ENCODE results near the gene ODAD3. TPM values are rescaled to one million over a fixed set of nuclear protein-coding genes. Genes with fewer than 3 reads are reported as not detected.
"Not testable (repeated sequence)": the region's sequence is repeated elsewhere in the genome, so short reads cannot be mapped to it uniquely, and the experiment has no call there.

ODAD3 gene
- total RNA-seq, 6 experiments from 2014 or later = 0.21 to 0.73 (median 0.54) TPM

DNA sequence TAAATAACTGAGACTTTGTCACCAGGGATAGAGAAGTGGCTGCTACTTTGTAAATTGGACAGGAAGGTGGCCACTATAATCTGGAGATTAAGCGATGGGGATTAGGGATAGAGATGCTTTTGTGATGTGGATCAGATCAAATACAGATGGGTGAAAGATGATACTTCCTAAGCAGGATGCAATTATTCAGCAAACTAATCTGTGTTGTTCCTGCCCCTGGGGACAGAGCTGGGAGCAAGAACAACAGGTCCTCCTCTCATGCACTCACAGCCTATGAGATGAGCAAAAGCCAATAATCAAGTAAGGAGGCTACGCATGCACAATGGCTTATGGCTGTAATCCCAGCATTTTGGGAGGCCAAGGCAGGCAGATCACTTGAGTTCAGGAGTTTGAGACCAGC is 20.4 kb downstream of the ODAD3 start:
- 87% methylated on average over 1 of the region's 2 CpGs for WGBS (ENCODE audit: insufficient coverage, low coverage, low lambda C conversion rate, missing lambda C conversion rate)
- no peak for DNase-seq
- no peak for ATAC-seq
- H3K4me1 ChIP-seq = peaks cover 0 to 3% (median 0%) of the 10 kb centered on the region in 4 donors
- H3K4me3 ChIP-seq = no peak overlapping the region
- H3K9me3 ChIP-seq = no peaks in the 10 kb centered on the region
- no peak for TF ChIP-seq POLR2A (IDR thresholded peaks at IDR 0.05)
- TF ChIP-seq, protein P1, sequence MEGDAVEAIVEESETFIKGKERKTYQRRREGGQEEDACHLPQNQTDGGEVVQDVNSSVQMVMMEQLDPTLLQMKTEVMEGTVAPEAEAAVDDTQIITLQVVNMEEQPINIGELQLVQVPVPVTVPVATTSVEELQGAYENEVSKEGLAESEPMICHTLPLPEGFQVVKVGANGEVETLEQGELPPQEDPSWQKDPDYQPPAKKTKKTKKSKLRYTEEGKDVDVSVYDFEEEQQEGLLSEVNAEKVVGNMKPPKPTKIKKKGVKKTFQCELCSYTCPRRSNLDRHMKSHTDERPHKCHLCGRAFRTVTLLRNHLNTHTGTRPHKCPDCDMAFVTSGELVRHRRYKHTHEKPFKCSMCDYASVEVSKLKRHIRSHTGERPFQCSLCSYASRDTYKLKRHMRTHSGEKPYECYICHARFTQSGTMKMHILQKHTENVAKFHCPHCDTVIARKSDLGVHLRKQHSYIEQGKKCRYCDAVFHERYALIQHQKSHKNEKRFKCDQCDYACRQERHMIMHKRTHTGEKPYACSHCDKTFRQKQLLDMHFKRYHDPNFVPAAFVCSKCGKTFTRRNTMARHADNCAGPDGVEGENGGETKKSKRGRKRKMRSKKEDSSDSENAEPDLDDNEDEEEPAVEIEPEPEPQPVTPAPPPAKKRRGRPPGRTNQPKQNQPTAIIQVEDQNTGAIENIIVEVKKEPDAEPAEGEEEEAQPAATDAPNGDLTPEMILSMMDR (IDR thresholded peaks at IDR 0.05) = no peak
- H3K27me3 ChIP-seq = no peaks in the 10 kb centered on the region
- no peak overlapping the region for H3K27ac ChIP-seq
- intact Hi-C loops (cut with DNase I) = no loop called here
- H3K36me3 ChIP-seq = peaks cover 0 to under 1% (median 0%) of the 10 kb centered on the region in 4 donors

DNA sequence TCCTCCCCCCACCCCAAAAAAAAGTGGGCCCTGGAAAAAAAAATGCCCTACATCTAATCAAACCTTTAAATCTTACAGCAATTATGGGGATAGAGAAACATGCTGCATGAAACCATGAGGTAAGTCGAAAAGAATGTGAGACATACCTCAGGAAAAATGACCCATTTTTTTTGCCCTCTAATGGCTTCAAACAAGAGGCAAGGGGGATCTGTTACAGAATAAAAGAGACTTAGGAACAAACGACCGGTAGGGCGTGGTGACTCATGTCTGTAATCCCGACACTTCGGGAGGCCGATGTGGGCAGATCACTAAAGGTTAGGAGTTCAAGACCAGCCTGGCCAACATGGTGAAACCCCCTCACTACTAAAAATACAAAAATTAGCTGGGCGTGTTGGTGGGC is 24.2 kb downstream of the ODAD3 start:
- DNase-seq (no peak), ATAC-seq (no peak)
- WGBS (ENCODE audit: insufficient coverage, low coverage, low lambda C conversion rate, missing lambda C conversion rate) = 71% methylated on average over 7 of the region's 8 CpGs
- no peak overlapping the region for H3K4me3 ChIP-seq
- H3K36me3 ChIP-seq = peaks cover 0 to 5% (median 0%) of the 10 kb centered on the region in 4 donors
- no peaks in the 10 kb centered on the region for H3K27me3 ChIP-seq
- intact Hi-C loops (cut with DNase I) = no loop called here
- H3K4me1 ChIP-seq = no peaks in the 10 kb centered on the region
- TF ChIP-seq, protein P1 (IDR thresholded peaks at IDR 0.05) = no peak
- no peak for TF ChIP-seq POLR2A (IDR thresholded peaks at IDR 0.05)
- no peak overlapping the region for H3K27ac ChIP-seq
- H3K9me3 ChIP-seq = no peaks in the 10 kb centered on the region

DNA sequence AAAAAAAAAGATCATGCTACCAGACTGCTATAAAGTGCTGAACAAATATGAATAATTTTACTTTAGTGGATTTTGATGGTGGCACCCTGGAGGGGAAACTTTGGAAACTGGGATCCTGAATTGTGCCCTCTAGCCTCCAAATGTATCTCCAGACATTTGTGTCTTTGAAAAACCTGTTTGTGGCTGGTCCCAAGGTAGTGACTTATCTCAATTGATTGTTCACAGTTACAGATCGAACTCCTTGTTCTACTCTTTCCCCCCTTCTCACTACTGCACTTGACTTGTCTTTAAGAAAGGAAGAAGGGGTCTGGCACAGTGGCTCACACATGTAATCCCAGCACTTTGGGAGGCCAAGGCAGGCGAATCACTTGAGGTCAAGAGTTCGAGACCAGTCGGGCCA is 26.3 kb downstream of the ODAD3 start:
- no peaks in the 10 kb centered on the region for H3K27me3 ChIP-seq
- DNase-seq (no peak), ATAC-seq (no peak)
- intact Hi-C loops (cut with DNase I) = no loop called here
- no peak overlapping the region for H3K4me3 ChIP-seq
- H3K4me1 ChIP-seq = no peaks in the 10 kb centered on the region
- peaks cover 0 to 5% (median 0%) of the 10 kb centered on the region in 4 donors for H3K36me3 ChIP-seq
- TF ChIP-seq, protein P1 (IDR thresholded peaks at IDR 0.05) = no peak
- no peak for TF ChIP-seq POLR2A (IDR thresholded peaks at IDR 0.05)
- no peak overlapping the region for H3K27ac ChIP-seq
- WGBS (ENCODE audit: insufficient coverage, low coverage, low lambda C conversion rate, missing lambda C conversion rate) = 86% methylated on average over 4 of the region's 4 CpGs
- H3K9me3 ChIP-seq = no peaks in the 10 kb centered on the region

DNA sequence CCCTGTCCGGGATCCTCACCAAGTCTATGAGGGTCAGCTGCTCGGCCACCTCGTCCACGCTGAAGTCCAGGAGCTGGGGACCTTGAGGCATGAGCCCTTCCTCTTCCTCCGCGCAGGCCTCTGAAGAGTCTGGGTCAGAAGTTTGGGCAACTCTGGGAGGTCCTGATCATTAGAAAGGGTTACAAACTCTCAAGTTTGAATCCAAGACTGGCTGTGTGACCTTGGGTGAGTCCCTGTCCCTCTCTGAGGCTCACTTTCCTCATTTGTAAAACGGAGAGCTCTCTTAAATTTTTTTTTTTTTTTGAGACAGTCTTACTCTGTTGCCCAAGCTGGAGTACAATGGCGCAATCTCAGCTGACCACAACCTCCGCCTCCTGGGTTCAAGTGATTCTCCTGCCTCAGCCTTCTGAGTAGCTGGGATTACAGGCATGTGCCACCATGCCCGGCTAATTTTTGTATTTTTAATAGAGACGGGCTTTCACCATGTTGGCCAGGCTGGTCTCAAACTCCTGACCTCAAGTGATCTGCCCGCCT is 28.2 kb downstream of the ODAD3 start:
- H3K27me3 ChIP-seq; DNase-seq; H3K9me3 ChIP-seq; H3K27ac ChIP-seq; intact Hi-C loops (cut with DNase I); ATAC-seq; H3K36me3 ChIP-seq; H3K4me3 ChIP-seq; H3K4me1 ChIP-seq: not testable (repeated sequence)
- 72% methylated on average over 4 of the region's 12 CpGs for WGBS (ENCODE audit: insufficient coverage, low coverage, low lambda C conversion rate, missing lambda C conversion rate)

DNA sequence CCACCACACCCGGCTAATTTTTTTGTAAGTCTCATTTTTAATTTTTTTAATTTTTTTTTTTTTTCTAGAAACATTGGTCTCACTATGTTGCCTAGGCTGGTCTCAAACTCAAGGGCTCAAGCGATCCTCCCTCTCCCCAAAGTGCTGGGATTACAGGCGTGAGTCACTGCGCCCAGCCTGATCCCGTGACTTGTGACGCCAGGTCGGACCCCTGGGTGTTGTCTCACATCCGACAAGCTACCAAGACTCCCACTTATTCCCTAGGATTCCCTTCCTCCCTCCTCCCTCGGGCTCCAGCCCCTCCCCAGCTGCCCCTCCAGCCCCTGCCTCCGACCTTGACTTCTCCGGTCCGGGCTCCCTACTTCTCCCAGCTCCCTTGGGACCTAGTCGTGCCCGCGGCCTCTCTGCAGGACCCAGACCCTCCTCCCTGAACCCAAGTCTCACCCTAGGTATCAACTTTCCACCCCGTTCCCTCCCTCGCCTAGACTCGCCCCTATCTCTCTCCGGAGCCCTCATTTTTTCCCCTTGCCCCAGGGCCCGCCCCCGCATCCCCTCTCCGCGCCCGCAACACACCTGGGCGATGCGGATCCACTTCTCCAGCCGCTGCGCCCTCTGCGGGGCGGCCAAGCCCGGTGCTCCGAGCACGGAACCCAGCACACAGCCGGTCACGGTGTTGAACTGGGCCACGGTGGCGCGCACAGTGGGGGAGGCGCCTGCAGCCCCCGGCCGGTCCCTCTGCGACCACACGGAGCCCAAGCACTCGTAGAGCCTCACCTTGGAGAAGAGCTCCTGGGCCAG is 28.9 kb downstream of the ODAD3 start:
- TF ChIP-seq POLR2A (IDR thresholded peaks at IDR 0.05) = no peak
- TF ChIP-seq, protein P1 (IDR thresholded peaks at IDR 0.05) = no peak
- WGBS (ENCODE audit: insufficient coverage, low coverage, low lambda C conversion rate, missing lambda C conversion rate) = 55% methylated on average over 18 of the region's 44 CpGs
- intact Hi-C loops (cut with DNase I) = no loop called here
- DNase-seq (no peak), ATAC-seq (peak in 1 of 4 donors; percentile 34)
- Histone ChIP-seq H3K9me3 (no peaks in the 10 kb centered on the region), H3K4me1 (no peaks in the 10 kb centered on the region), H3K4me3 (no peak overlapping the region), H3K27me3 (no peaks in the 10 kb centered on the region), H3K27ac (no peak overlapping the region), H3K36me3 (peaks cover 0 to 5% (median 0%) of the 10 kb centered on the region in 4 donors)

Measured in right lobe of liver (tissue), 6 donors.